IMR-90 (cell line): ENCODE measurements around the gene AMPD2. TPM values are rescaled to one million over a fixed set of nuclear protein-coding genes. Genes with fewer than 3 reads are reported as not detected.
A peak's percentile ranks its signal among the peaks of the same experiment; 100 is the strongest.

ENCODE experiments used
- ATAC-seq: fragments of 200-7000 bp; cut with Tn5 transposase; 2 replicates; pipeline ENCODE4 v1.9.1; 2020; ENCODE audit warnings: low read depth, mild to moderate bottlenecking, moderate library complexity
- BruUV-seq: library from RNA; stranded (reverse); fragments of 400-500 nt; replicated peaks from 2 replicates; lab custom pipeline; 2021; lab: Mats Ljungman, UMichigan
- CTCF ChIA-PET: fragments of 300-600 bp; formaldehyde crosslinking; extraction: SDS; loops from one replicate; lab custom pipeline; 2021; ENCODE audit warnings: antibody characterized with exemption; lab: Yijun Ruan, JAX
- POLR2A ChIA-PET: fragments of 300-600 bp; sonication (Branson Sonifier 250); formaldehyde crosslinking; loops from one replicate; lab custom pipeline; 2022; ENCODE audit warnings: antibody characterized with exemption; ENCODE audit not compliant: unreplicated experiment; lab: Charles Lee
- DNase-seq: peaks from one replicate; pipeline ENCODE4 v3.0.0; 2013
- H2AFZ ChIP-seq: replicated peaks from 2 replicates; pipeline ENCODE3; 2013; ENCODE audit warnings: low read length, mild to moderate bottlenecking; ENCODE audit not compliant: poor library complexity
- H2AK5ac ChIP-seq: 2 replicates; pipeline ENCODE4 v1.6.1; 2013; ENCODE audit warnings: low read depth, low read length, inconsistent platforms
- H2AK9ac ChIP-seq: replicated peaks from 2 replicates; pipeline ENCODE3; 2013; ENCODE audit warnings: mild to moderate bottlenecking, low read depth, low read length, moderate library complexity; ENCODE audit not compliant: poor library complexity
- H2BK120ac ChIP-seq: 2 replicates; pipeline ENCODE4 v1.6.1; 2013; ENCODE audit warnings: low read depth, low read length, inconsistent platforms
- H2BK15ac ChIP-seq: 3 replicates; pipeline ENCODE4 v1.6.1; 2013; ENCODE audit warnings: low read depth, low read length, inconsistent platforms
- H2BK20ac ChIP-seq: 2 replicates; pipeline ENCODE4 v1.6.1; 2013; ENCODE audit warnings: low read depth, mild to moderate bottlenecking, inconsistent platforms, low read length, moderate library complexity
- H2BK5ac ChIP-seq: 2 replicates; pipeline ENCODE4 v1.6.1; 2013; ENCODE audit warnings: mild to moderate bottlenecking, low read depth, low read length, inconsistent platforms; ENCODE audit not compliant: poor library complexity, severe bottlenecking
- H3K14ac ChIP-seq: replicated peaks from 2 replicates; pipeline ENCODE4 v1.6.1; 2013; ENCODE audit warnings: low read depth, low read length, inconsistent platforms
- H3K18ac ChIP-seq: 2 replicates; pipeline ENCODE4 v1.6.1; 2013; ENCODE audit warnings: low read depth, low read length, control low read depth
- H3K23ac ChIP-seq: 2 replicates; pipeline ENCODE4 v1.6.1; 2013; ENCODE audit warnings: low read depth, low read length, inconsistent platforms
- H3K27ac ChIP-seq: 2 replicates; pipeline ENCODE4 v1.5.1; 2013; ENCODE audit warnings: mild to moderate bottlenecking, control low read depth, low read length; ENCODE audit not compliant: insufficient read depth
- H3K27me3 ChIP-seq: 2 replicates; pipeline ENCODE4 v1.6.1; 2013; ENCODE audit warnings: low read length; ENCODE audit not compliant: control insufficient read depth, insufficient read depth
- H3K36me3 ChIP-seq: 2 replicates; pipeline ENCODE4 v1.6.1; 2013; ENCODE audit warnings: low read length, mixed read lengths; ENCODE audit not compliant: control insufficient read depth, insufficient read depth
- H3K4ac ChIP-seq: 2 replicates; pipeline ENCODE4 v1.6.1; 2013; ENCODE audit warnings: low read depth, low read length, inconsistent platforms
- H3K4me1 ChIP-seq: 2 replicates; pipeline ENCODE4 v1.6.1; 2013; ENCODE audit warnings: low read length, mixed read lengths; ENCODE audit not compliant: control insufficient read depth, insufficient read depth
- H3K4me2 ChIP-seq: 2 replicates; pipeline ENCODE4 v1.6.1; 2013; ENCODE audit warnings: low read depth, mild to moderate bottlenecking, control low read depth, low read length, moderate library complexity
- H3K4me3 ChIP-seq: 2 replicates; pipeline ENCODE4 v1.5.1; 2013; ENCODE audit warnings: low read depth, mild to moderate bottlenecking, control low read depth, low read length, moderate library complexity; ENCODE audit not compliant: insufficient read depth
- H3K56ac ChIP-seq: 2 replicates; pipeline ENCODE4 v1.6.1; 2013; ENCODE audit warnings: low read length, inconsistent platforms; ENCODE audit not compliant: insufficient read depth; ENCODE audit errors: extremely low read depth
- H3K79me1 ChIP-seq, 2 experiments: 2 replicates each; pipeline ENCODE4 v1.6.1; 2013; ENCODE audit warnings: low read length in 2 of 2, inconsistent platforms in 1 of 2, low read depth in 1 of 2
- H3K9ac ChIP-seq: 2 replicates; pipeline ENCODE4 v1.6.1; 2013; ENCODE audit warnings: low read depth, low read length, control low read depth
- H3K9me1 ChIP-seq: 2 replicates; pipeline ENCODE4 v1.6.1; 2013; ENCODE audit warnings: low read length, inconsistent platforms; ENCODE audit not compliant: insufficient read depth
- H3K9me3 ChIP-seq: 2 replicates; pipeline ENCODE4 v1.6.1; 2013; ENCODE audit warnings: low read length; ENCODE audit not compliant: control insufficient read depth, insufficient read depth
- H4K20me1 ChIP-seq: 2 replicates; pipeline ENCODE4 v1.6.1; 2013; ENCODE audit warnings: low read length, inconsistent platforms; ENCODE audit not compliant: insufficient read depth
- H4K5ac ChIP-seq: 2 replicates; pipeline ENCODE4 v1.6.1; 2013; ENCODE audit warnings: mild to moderate bottlenecking, low read depth, low read length, control low read depth
- H4K8ac ChIP-seq, 2 experiments: 2 replicates each; pipeline ENCODE4 v1.6.1; 2013; ENCODE audit warnings: low read depth in 2 of 2, low read length in 2 of 2, control low read depth in 1 of 2, inconsistent platforms in 1 of 2
- H4K91ac ChIP-seq: 2 replicates; pipeline ENCODE4 v1.6.1; 2013; ENCODE audit warnings: low read depth, low read length, inconsistent platforms; ENCODE audit not compliant: insufficient read depth
- BHLHE40 ChIP-seq: fragments of 150-350 bp; IDR thresholded peaks from 2 replicates; pipeline ENCODE4 v1.6.1; 2016; ENCODE audit warnings: mild to moderate bottlenecking, low read depth, low read length
- CEBPB ChIP-seq: IDR thresholded peaks from 2 replicates; pipeline ENCODE4 v1.6.1; 2012; ENCODE audit warnings: low read depth, low read length, improper control_type of control experiment
- CHD1 ChIP-seq: IDR thresholded peaks from 2 replicates; pipeline ENCODE4 v1.6.1; 2012; ENCODE audit warnings: low read depth, low read length, improper control_type of control experiment
- CTCF ChIP-seq: conservative IDR thresholded peaks from 2 replicates; pipeline ENCODE4 v1.5.1; 2012; ENCODE audit warnings: mild to moderate bottlenecking, low read depth, low read length, improper control_type of control experiment
- ELK1 ChIP-seq: fragments of 150-350 bp; IDR thresholded peaks from 2 replicates; pipeline ENCODE4 v1.6.1; 2016; ENCODE audit warnings: low read depth, mild to moderate bottlenecking, low read length, moderate library complexity, borderline replicate concordance
- FOS ChIP-seq: fragments of 150-350 bp; IDR thresholded peaks from 2 replicates; pipeline ENCODE4 v1.6.1; 2016; ENCODE audit warnings: low read depth, low read length
- MAFK ChIP-seq: IDR thresholded peaks from 2 replicates; pipeline ENCODE4 v1.6.1; 2012; ENCODE audit warnings: low read depth, low read length, improper control_type of control experiment
- MAZ ChIP-seq: IDR thresholded peaks from 2 replicates; pipeline ENCODE4 v1.6.1; 2012; ENCODE audit warnings: low read depth, mild to moderate bottlenecking, low read length, improper control_type of control experiment, moderate library complexity, borderline replicate concordance
- MXI1 ChIP-seq: IDR thresholded peaks from 2 replicates; pipeline ENCODE4 v1.6.1; 2012; ENCODE audit warnings: low read depth, mild to moderate bottlenecking, low read length, moderate library complexity, borderline replicate concordance
- NFE2L2 ChIP-seq: fragments of 150-350 bp; IDR thresholded peaks from 2 replicates; pipeline ENCODE4 v1.6.1; 2016; ENCODE audit warnings: low read depth, mild to moderate bottlenecking, low read length
- RCOR1 ChIP-seq: IDR thresholded peaks from 2 replicates; pipeline ENCODE4 v1.6.1; 2012; ENCODE audit warnings: mild to moderate bottlenecking, low read length, improper control_type of control experiment; ENCODE audit not compliant: insufficient replicate concordance
- RFX5 ChIP-seq: IDR thresholded peaks from 2 replicates; pipeline ENCODE4 v1.8.0; 2012; ENCODE audit warnings: low read depth, mild to moderate bottlenecking, low read length, moderate library complexity
- SMC3 ChIP-seq: fragments of 150-350 bp; IDR thresholded peaks from 2 replicates; pipeline ENCODE4 v1.6.1; 2016; ENCODE audit warnings: low read depth, mild to moderate bottlenecking, antibody characterized with exemption, low read length, moderate library complexity
- WGBS, 2 experiments: methylation state at CpG; one replicate each; pipeline versions ENCODE4 v1.1.5 to v1.1.7; 2013; ENCODE audit warnings: missing lambda C conversion rate in 2 of 2; ENCODE audit not compliant: insufficient read length in 1 of 2; ENCODE audit errors: extremely low coverage in 2 of 2; 5-methylcytosine and 5-hydroxymethylcytosine counted together
- dilution Hi-C: fragments of 300-500 bp; cut with HindIII; formaldehyde crosslinking; loops from one replicate; pipeline ENCODE4 v1.14.3; 2018; ENCODE audit warnings: low sequenced_read_pairs; ENCODE audit not compliant: unreplicated experiment
- in situ Hi-C: fragments of 300-500 bp; cut with MboI; formaldehyde crosslinking; loops from 3 replicates; pipeline ENCODE4 v1.14.3; 2019; ENCODE audit warnings: low sequenced_read_pairs, inconsistent platforms, mixed read lengths
- intact Hi-C: fragments of 100-400 bp; cut with micrococcal nuclease; formaldehyde crosslinking; loops from 2 replicates; pipeline ENCODE4 v1.10.0; 2022
- polyA plus RNA-seq, 3 experiments: library from polyadenylated mRNA; depleted of rRNA; stranded (reverse); fragments of >200 nt; gene quantifications; 2 replicates each; pipeline ENCODE4 v1.2.3, GENCODE V29; 2012; ENCODE audit warnings: low replicate concordance in 1 of 3
- total RNA-seq: library from RNA; depleted of rRNA; stranded (reverse); fragments of >200 nt; gene quantifications from 2 replicates; pipeline ENCODE4 v1.2.3, GENCODE V29; 2012

The AMPD2 gene
- total and polyA plus RNA-seq, 2 of the 4 experiments (the other 2 are of a cell fraction), result 61.5 to 103 TPM

DNA sequence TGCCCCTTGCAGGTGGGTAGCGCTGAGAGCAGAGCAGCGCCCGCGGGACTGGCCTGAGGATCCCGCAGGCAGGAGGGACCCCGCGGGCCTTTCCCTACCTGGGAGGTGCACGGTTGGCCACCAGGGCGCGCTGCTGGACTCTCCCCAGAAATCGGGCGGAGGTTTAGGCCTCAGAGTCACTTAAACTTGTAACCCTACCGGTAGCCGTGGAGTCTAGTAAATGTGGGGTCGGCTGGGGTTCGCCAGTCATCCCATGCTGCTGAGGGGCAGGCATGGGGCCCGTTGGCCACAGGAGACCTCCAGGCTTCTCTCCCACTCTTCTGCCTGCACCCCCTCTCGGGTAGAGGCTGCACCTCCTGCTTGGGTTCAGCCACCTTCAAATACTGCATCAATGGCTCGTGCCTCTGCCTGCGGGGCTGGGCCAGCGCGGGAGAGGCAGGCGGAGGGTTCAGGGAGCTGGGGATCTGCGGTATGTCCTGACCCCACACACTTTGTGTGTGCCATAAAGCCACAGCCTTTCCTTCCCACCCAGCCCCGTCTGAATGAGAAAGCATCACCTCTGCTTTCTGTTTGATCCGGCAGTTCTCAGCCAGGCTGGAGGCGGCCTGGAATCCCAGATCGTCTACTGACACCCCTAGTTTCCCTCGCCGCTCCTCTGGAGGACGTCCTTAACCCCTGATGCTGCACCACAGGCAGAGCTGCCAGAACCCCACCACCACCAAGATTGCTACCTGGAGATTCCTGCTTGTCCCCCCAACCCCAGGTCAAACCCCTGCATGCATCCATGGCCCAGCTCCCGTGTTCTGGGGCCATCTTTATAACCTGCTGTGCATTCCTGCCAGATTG is 24.0 kb downstream of the AMPD2 start:
- Histone ChIP-seq H3K56ac (no peak overlapping the region), H2AK5ac (peak overlapping the region; percentile 47), H3K23ac (no peak overlapping the region), H3K14ac (0 out of 2 replicates have a peak overlapping the region, but pooled peaks have one; percentile 16), H3K18ac (peak overlapping the region; percentile 30; the same call in 1 of the 2 replicates), H3K4me3 (no peak overlapping the region), H2BK5ac (no peak overlapping the region), H2AFZ (peak overlapping the region; percentile 93), H3K9ac (no peak overlapping the region), H2BK15ac (no peak overlapping the region; the same call in 2 of the 3 replicates), H3K36me3 (no peaks in the 10 kb centered on the region), H3K27me3 (no peaks in the 10 kb centered on the region), H2BK20ac (peak overlapping the region; percentile 35; the same call in 1 of the 2 replicates), H3K4me2 (no peak overlapping the region), H3K27ac (no peak overlapping the region), H4K5ac (peak overlapping the region; percentile 25; the same call in 1 of the 2 replicates), H2BK120ac (peak overlapping the region; percentile 41), H4K20me1 (no peaks in the 10 kb centered on the region), H2AK9ac (peak overlapping the region; percentile 70), H4K91ac (peak overlapping the region; percentile 65), H3K9me1 (peaks cover 4% of the 10 kb centered on the region), H4K8ac (peak overlapping the region; percentile 17 to 90; a peak in 3 of 4 replicates), H3K4ac (peak overlapping the region; percentile 44), H3K79me1 (no peaks in the 10 kb centered on the region), H3K4me1 (peaks cover 11% of the 10 kb centered on the region), H3K9me3 (no peaks in the 10 kb centered on the region; the same call in 1 of the 2 replicates)
- intact Hi-C loops, result loop anchor here (1.0 to 2.0 kb wide), 2 partner anchors 130 to 341 kb away; partner anchors contain the start of gene AHCYL1
- 41% methylated on average over 4 of the region's 32 CpGs; no CpG with 5 or more reads in 1 of the 2 experiments for WGBS, 2 experiments
- CTCF ChIA-PET, result interaction anchor here (0.6 to 1.7 kb wide), 6 partner anchors 97 to 681 kb away, joined by 3 to 10 read pairs (median 6); no protein-coding TSS in a partner anchor
- no TSS peak for BruUV-seq
- dilution Hi-C loops, result no loop called here
- POLR2A ChIA-PET, result no interaction called here
- in situ Hi-C loops, result loop anchor here (5.0 to 10.0 kb wide), 3 partner anchors 129 to 339 kb away; partner anchors contain the start of genes AHCYL1 and CSF1
- DNase-seq (peak; percentile 65), ATAC-seq (peak; percentile 77)
- TF ChIP-seq BHLHE40 (no peak), ELK1 (no peak), RFX5 (no peak), CEBPB (no peak), CTCF (peak; percentile 84), NFE2L2 (no peak), RCOR1 (no peak), CHD1 (no peak), MAFK (no peak), MAZ (peak; percentile 23; the same call in 1 of the 2 replicates), MXI1 (no peak), SMC3 (peak; percentile 92), FOS (no peak)
